PFSK-1 (cell line): ENCODE results near the gene VPS16.

ENCODE experiments used
- FOXP2 ChIP-seq: optimal IDR thresholded peaks from 2 replicates; pipeline ENCODE3; 2011; ENCODE audit warnings: borderline replicate concordance, control low read depth, inconsistent platforms; ENCODE audit not compliant: insufficient read depth; ENCODE audit errors: extremely low read length, extremely low read depth
- POLR2AphosphoS5 ChIP-seq: IDR thresholded peaks from 2 replicates; pipeline ENCODE4 v1.6.1; 2012; ENCODE audit warnings: low read depth, mild to moderate bottlenecking, control low read depth, low read length, moderate library complexity
- REST ChIP-seq, 2 experiments: IDR thresholded peaks; 2 replicates each; pipeline versions ENCODE4 v1.6.1 to v1.8.0; 2011 to 2012; ENCODE audit warnings: low read depth in 2 of 2, low read length in 2 of 2, control low read depth in 1 of 2, inconsistent platforms in 1 of 2, mild to moderate bottlenecking in 1 of 2, moderate library complexity in 1 of 2; ENCODE audit not compliant: insufficient read depth in 1 of 2
- SIN3A ChIP-seq: IDR thresholded peaks from 2 replicates; pipeline ENCODE4 v1.6.1; 2012; ENCODE audit warnings: mild to moderate bottlenecking, low read length, moderate library complexity, borderline replicate concordance; ENCODE audit not compliant: insufficient read depth
- TAF1 ChIP-seq: IDR thresholded peaks from 2 replicates; pipeline ENCODE4 v1.6.1; 2012; ENCODE audit warnings: low read length, control low read depth, borderline replicate concordance; ENCODE audit not compliant: insufficient read depth

VPS16 gene

GRCh38 chr20:2889209-2889608 lies 48.7 kb downstream of the VPS16 start:
- TF ChIP-seq TAF1: no peak
- TF ChIP-seq SIN3A: no peak
- no peak for TF ChIP-seq POLR2AphosphoS5
- no peak for TF ChIP-seq REST (IDR thresholded peaks at IDR 0.05; ENCODE audit: insufficient read depth in 1 of 2, low read depth in 2 of 2, low read length in 2 of 2)
- TF ChIP-seq FOXP2: no peak

- TF ChIP-seq FOXP2: no peak
- TF ChIP-seq REST (IDR thresholded peaks at IDR 0.05; ENCODE audit: insufficient read depth in 1 of 2, low read depth in 2 of 2, low read length in 2 of 2): no peak
- TF ChIP-seq TAF1: no peak
- no peak for TF ChIP-seq POLR2AphosphoS5
- no peak for TF ChIP-seq SIN3A
Measured at GRCh38 chr20:2889797-2890196, 49.3 kb downstream of the VPS16 start.

- peak; percentile 51; the same call in 1 of the 2 replicates for TF ChIP-seq TAF1
- TF ChIP-seq FOXP2: no peak
- TF ChIP-seq SIN3A: peak; percentile 91
- TF ChIP-seq REST (IDR thresholded peaks at IDR 0.05; ENCODE audit: insufficient read depth in 1 of 2, low read depth in 2 of 2, low read length in 2 of 2): peak in 1 of 2 experiments; percentile 47; a peak in 1 of 4 replicates
- no peak for TF ChIP-seq POLR2AphosphoS5
Measured at GRCh38 chr20:2890742-2891141, 50.2 kb downstream of the VPS16 start.

GRCh38 chr20:2891343-2891742 lies 50.8 kb downstream of the VPS16 start:
- TF ChIP-seq POLR2AphosphoS5 (no peak), SIN3A (no peak), REST (IDR thresholded peaks at IDR 0.05; ENCODE audit: insufficient read depth in 1 of 2, low read depth in 2 of 2, low read length in 2 of 2) (no peak), TAF1 (no peak), FOXP2 (no peak)

- TF ChIP-seq REST (IDR thresholded peaks at IDR 0.05; ENCODE audit: insufficient read depth in 1 of 2, low read depth in 2 of 2, low read length in 2 of 2): no peak
- no peak for TF ChIP-seq FOXP2
- no peak for TF ChIP-seq SIN3A
- TF ChIP-seq POLR2AphosphoS5: no peak
- TF ChIP-seq TAF1: no peak
Measured at GRCh38 chr20:2892376-2892775, 51.8 kb downstream of the VPS16 start.
